IPS DF 19.7 (cell line): Measurements from ENCODE around the gene TSGA10IP.

Experiments used
- DNase-seq: peaks from one replicate; pipeline ENCODE4 v3.0.0-alpha.2; 2013; ENCODE audit warnings: low read depth, low spot score

TSGA10IP gene

GRCh38 chr11:65917434-65918210 lies 27.7 kb upstream of the TSGA10IP start:
- DNase-seq, result no peak

- DNase-seq, result no peak
Measured at GRCh38 chr11:65918211-65919140, 26.8 kb upstream of the TSGA10IP start, which contains the start of gene C11orf68. TSS of gene C11orf68 (minus strand) at chr11:65919062. CDS start at chr11:65919031, 31 bp downstream.

GRCh38 chr11:65919141-65919572 lies 26.1 kb upstream of the TSGA10IP start, which contains the start of gene DRAP1:
TSS of gene DRAP1 (plus strand) at chr11:65919426. CDS start at chr11:65919502, 76 bp downstream.
- DNase-seq, result peak; percentile 87

GRCh38 chr11:65919573-65920371 lies 25.5 kb upstream of the TSGA10IP start:
- no peak for DNase-seq

GRCh38 chr11:65920372-65920802 lies 24.9 kb upstream of the TSGA10IP start:
- DNase-seq, result no peak

- DNase-seq, result no peak
Measured at GRCh38 chr11:65921033-65921555, 24.2 kb upstream of the TSGA10IP start.

- no peak for DNase-seq
Measured at GRCh38 chr11:65921876-65922275, 23.4 kb upstream of the TSGA10IP start.

GRCh38 chr11:65922565-65922964 lies 22.7 kb upstream of the TSGA10IP start:
- no peak for DNase-seq

GRCh38 chr11:65925397-65925796 lies 19.9 kb upstream of the TSGA10IP start:
- DNase-seq, result no peak

GRCh38 chr11:65927904-65928397 lies 17.3 kb upstream of the TSGA10IP start:
- no peak for DNase-seq

- no peak for DNase-seq
Measured at GRCh38 chr11:65928667-65929066, 16.6 kb upstream of the TSGA10IP start.

GRCh38 chr11:65931773-65932557 lies 13.3 kb upstream of the TSGA10IP start:
- no peak for DNase-seq

GRCh38 chr11:65932558-65932919 lies 12.7 kb upstream of the TSGA10IP start:
- DNase-seq, result no peak

- DNase-seq, result no peak
Measured at GRCh38 chr11:65934014-65934413, 11.3 kb upstream of the TSGA10IP start.

- no peak for DNase-seq
Measured at GRCh38 chr11:65937766-65938165, 7.5 kb upstream of the TSGA10IP start.

GRCh38 chr11:65941720-65942310 lies 3.5 kb upstream of the TSGA10IP start:
- DNase-seq, result no peak

- no peak for DNase-seq
Measured at GRCh38 chr11:65942531-65942930, 2.7 kb upstream of the TSGA10IP start.

- DNase-seq, result no peak
Measured at GRCh38 chr11:65944191-65944590, 1.1 kb upstream of the TSGA10IP start.

- DNase-seq, result no peak
Measured at GRCh38 chr11:65944767-65945166, 513 bp upstream of the TSGA10IP start.
